HG03575 (cell line): Measurements from ENCODE around the gene TRIM69.
"Not testable (repeated sequence)": the region's sequence is repeated elsewhere in the genome, so short reads cannot be mapped to it uniquely, and the experiment has no call there.

Source experiments
- ATAC-seq: cut with Tn5 transposase; IDR thresholded peaks from one replicate; pipeline ENCODE4 v1.9.1; 2021; ENCODE audit not compliant: unreplicated experiment, insufficient number of reproducible peaks, low FRiP score; ENCODE audit errors: extremely low read depth

The TRIM69 gene

DNA sequence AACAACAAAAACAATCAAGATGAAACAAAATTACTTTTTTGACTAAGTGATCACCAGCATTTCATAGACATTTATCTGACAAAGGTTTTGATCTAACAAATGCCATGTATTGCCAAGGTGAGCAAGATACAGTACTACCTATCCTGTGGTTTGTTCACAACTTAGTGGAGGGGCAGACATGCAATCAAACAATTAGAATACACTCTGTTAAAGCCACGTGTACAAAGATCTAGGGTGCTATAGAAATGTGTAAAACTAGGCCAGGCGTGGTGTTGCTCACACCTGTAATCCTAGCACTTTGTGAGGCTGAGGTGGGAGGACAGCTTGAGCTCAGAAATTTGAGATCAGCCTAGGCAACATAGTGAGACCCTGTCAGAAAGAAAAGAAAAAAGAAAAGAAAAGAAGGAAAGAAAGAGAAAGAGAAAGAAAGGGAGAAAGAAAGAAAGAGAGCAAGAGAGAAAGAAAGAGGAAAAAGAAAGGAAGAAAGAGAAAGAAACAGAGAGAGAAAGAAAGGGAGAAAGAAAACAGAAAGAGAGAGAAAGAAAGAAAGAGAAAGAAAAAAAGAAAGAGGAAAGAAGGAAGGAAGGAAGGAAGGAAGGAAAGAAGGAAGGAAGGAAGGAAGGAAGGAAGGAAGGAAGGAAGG, 1.4 kb upstream of the TRIM69 start:
- ATAC-seq = no peak

DNA sequence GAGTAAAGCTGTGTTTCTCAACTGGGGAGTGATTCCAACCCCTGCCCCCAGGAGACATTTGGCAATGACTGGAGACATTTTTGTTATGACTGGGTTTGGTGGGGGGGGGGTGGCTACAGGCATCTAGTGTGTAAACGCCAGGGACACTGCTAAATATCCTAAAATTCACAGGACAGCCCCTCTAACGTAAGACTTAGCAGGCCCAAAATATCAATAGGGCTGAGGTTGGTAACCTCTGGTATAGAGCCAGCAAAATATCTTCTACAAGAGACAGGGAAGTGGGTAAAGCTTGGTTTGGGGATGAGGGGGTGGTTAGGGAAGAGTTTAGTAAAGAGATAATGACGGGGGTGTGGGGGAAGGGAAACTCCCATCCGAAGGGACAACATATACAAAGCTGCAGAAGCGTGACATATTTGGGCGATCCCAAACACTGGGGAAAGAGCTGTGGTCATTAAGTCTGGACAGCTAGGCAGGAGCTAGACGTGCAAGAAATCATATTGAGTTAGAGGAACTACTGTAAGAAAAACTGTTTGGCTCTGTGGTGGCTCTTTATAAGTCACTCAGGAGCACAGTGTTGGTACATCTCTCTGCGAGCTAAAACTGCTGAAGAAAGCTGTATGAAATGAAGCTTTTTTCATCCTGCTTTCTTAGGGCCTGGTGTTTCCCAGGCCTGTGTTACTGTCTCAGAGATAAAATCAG, 697 bp upstream of the TRIM69 start:
- ATAC-seq = no peak

DNA sequence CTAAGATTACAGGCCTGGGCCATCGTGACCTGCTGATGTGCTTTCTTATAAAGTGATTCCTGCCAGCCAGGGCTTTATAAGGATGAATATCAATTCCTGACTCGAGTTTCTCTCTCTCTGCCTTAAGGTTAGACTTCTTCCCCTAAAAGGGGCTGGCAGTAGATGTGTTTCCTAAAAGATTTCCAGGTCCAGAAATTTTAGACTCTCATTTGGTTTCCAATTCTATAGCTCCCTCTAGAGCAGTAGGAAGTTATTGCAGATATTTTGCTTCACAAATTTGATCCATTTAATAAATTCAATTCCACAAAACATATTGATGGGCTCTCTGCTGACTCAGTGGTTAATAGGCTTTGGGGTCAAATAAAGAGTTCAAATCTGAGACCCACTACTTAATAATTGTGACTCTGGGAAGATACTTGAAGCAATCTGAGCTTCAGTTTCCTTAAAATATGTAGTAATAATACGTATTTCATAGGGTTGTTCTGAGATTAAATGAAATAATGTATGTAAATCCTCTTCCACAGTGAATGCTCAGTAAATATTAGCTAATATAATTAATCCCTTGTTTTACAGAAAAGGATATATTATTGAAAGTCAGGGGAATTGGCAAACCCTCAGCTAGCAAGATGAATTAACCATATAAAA, 2.1 kb downstream of the TRIM69 start:
- no peak for ATAC-seq

DNA sequence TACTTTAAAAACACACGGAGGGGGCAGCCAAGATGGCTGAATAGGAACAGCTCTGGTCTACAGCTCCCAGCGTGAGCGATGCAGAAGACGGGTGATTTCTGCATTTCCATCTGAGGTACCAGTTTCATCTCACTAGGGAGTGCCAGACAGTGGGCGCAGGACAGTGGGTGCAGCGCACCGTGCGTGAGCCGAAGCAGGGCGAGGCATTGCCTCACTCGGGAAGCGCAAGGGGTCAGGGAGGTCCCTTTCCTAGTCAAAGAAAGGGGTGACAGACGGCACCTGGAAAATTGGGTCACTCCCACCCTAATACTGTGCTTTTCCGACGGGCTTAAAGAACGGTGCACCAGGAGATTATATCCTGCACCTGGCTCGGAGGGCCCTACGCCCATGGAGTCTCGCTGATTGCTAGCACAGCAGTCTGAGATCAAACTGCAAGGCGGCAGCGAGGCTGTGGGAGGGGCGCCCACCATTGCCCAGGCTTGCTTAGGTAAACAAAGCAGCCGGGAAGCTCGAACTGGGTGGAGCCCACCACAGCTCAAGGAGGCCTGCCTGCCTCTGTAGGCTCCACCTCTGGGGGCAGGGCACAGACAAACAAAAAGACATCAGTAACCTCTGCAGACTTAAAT, 3.0 kb downstream of the TRIM69 start:
- ATAC-seq = not testable (repeated sequence)

DNA sequence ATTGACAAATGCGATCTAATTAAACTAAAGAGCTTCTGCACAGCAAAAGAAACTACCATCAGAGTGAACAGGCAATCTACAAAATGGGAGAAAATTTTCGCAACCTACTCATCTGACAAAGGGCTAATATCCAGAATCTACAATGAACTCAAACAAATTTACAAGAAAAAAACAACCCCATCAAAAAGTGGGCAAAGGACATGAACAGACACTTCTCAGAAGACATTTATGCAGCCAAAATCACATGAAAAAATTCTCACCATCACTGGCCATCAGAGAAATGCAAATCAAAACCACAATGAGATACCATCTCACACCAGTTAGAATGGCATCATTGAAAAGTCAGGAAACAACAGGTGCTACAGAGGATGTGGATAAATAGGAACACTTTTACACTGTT, 7.1 kb downstream of the TRIM69 start:
- not testable (repeated sequence) for ATAC-seq

DNA sequence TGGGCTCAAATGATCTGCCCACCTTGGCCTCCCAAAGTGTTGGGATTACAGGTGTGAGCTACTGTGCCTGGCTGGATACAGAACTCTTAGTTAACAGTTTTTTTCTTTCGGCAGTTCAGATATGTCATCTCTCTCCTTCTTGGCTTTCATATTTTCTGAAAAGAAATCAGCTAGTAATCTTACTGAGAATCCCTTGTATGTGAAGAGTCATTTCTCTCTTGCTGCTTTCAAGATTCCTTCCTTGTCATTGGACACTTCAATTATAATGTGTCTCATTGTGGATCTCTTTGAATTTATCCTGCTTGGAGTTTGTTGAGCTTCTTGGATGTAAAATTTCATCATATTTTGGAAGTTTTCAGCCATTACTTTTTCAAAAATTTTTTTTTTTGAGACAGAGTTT, 17.0 kb downstream of the TRIM69 start:
- ATAC-seq = no peak

DNA sequence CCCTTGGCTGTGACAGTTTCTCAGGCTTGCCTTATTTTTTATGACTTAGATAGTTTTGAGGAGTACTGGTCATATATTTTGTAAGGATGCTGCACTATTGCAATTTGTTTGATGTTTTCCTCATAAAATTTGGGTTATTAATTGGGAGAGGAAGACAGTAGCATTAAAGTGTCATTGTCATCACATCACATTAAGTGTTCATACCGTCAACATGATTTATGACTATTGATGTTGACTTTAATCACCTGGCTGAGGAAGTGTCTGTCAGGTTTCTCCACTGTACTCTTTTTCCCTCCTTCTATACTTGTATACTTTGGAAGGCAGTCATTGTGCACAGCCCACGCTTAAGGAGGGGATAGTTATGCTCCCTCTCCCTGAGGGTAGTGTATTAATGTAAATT, 26.9 kb downstream of the TRIM69 start:
- ATAC-seq = no peak

DNA sequence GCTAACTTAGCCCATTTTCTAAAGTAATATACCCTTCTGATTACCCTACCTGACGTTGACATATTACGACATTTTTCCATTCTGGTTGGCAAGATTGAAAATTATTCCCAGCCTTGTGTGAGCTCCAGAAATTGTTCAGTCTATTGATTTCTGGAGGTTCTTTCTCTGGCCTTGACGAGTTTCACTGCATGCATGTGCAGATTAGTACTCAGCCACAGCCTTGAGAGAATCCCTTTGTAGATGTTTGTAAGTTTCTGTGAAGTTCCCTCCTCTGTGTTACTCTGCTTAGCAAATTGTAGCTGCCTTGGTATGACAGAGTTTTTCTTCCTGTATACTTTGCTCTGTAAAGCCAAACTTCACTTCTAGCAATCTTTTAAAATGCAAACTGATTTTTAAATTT, 27.5 kb downstream of the TRIM69 start:
- no peak for ATAC-seq

DNA sequence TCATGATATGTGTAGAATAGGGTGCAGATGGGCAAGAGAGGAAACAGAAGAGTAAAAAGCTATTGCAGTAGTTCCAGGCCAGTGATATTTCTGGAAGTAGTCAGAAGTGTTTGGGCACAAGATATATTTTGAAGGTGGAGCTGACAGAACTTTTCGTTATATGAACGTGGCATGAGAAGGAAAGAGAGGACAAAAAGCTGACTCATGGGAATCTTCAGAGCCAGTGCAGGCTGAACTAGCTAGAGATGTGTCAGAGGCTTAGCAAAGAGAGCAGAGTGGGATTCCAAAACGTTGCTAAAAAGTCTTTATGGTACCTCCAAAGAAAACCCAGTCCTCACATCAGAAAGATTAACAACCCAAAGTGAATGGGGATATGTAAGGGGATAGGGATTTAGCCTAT, 28.7 kb downstream of the TRIM69 start:
- ATAC-seq = no peak

DNA sequence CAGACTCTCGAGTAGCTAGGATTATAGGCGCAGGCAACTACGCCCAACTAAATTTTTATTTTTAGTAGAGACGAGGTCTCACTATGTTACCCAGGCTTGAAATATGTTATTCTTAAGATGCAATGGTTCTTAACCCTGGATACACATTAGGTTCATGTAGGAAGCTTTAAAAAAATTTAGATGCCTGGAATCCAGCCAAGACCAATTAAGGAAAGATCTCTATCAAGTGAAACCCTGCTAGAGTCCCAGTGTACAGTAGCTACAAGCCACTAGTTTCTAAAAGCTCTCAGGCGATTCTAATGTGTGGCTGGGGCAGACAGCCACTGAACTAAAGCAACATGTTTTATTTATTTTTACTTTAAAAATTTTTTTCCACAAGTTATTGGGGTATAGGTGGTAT, 33.2 kb downstream of the TRIM69 start:
- ATAC-seq = no peak

DNA sequence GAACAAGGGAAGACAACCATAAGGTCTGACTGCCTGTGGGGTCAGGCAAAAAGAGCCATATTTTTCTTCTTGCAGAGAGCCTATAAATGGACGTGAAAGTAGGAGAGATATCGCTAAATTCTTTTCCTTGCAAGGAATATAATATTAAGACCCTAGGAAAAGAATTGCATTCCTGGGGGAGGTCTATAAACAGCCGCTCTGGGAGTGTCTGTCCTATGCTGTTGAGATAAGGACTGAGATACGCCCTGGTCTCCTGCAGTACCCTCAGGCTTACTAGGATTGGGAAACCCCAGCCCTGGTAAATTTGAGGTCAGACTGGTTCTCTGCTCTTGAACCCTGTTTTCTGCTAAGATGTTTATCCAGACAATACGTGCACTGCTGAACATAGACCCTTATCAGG, 34.4 kb downstream of the TRIM69 start:
- not testable (repeated sequence) for ATAC-seq

DNA sequence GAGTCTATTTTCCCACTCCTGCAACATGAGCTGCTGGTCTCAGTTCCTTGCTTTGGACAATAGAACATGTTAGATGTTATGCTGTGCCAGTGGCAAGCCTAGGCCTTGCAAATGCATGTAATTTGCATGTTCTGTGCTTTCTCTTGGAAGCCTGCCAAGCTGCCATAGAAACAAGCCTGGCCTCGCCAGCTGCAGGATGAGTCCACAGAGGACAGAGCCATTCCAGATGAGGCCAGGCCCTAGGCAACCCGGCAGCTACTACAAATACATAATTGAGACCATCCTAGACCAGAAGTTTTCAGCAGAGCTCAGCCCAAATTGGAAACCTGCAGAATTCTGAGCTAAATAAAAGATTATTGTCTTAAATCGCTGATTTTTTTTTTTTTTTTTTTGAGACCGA, 39.6 kb downstream of the TRIM69 start:
- no peak for ATAC-seq

DNA sequence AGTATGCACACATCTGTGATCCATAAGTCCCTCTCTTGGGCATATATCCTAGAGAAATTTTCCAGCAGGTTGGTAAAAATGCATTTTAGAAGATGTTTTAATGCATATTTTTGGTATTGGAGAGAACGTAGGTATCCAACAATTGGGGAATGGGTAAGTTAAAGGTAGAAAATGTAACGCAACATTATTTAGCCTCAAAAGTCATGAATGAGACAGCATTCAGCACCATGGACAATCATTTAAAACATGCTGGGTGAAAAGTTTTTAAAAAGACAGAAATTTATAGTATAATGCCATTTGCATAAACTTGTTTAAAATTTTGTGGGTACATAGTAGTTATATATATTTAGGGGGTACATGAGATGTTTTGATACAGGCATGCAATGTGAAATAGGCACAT, 43.4 kb downstream of the TRIM69 start:
- no peak for ATAC-seq

DNA sequence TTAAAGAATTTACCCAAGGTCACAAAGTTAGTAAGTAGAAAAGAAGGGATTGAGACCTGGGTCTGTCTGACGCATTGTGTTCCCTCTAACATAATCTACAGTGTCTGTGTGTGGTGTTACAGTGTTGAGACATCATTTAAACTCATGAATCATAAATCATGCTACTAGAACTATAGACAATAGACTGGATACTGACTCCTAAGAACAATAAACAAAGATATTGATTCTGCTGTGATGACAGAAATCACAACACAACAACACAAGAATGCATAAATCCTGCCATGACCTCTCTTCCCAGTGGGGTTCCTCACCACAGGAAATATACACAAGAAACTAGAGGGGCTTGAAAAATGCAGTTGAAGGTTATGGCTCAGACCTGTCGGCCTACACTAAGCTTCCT, 44.3 kb downstream of the TRIM69 start:
- ATAC-seq = no peak

DNA sequence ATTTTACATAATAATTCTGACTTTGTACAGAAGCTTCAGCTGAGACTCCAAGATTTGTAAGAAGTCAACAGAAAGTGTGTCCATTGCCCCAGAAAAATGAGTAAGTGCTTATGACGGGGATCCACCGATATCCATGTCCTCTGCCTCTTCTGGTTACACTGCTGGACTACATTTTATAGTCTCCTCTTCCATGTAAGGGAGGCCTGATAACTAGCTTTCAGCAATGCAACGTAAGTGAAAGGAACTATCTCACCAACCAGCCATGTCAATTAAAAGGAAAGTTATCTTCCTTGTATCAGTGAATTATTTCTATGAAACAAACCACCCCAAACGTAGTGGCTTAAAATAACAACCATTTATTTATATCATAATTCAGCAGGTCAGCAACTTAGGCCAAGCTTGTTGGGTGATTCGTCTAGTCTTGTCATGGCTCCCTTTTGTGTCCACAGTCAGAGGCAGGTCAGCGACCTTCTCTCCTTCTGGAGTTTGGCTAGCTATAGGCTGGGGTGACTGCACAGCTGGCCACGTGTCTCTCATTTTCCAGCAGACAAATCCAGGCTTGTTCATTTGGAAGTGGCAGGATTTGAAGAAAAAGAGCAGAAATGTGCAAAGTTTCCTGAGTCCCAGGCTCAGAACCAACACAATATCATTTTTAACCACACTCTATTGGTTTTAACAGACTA, 44.9 kb downstream of the TRIM69 start:
- no peak for ATAC-seq

DNA sequence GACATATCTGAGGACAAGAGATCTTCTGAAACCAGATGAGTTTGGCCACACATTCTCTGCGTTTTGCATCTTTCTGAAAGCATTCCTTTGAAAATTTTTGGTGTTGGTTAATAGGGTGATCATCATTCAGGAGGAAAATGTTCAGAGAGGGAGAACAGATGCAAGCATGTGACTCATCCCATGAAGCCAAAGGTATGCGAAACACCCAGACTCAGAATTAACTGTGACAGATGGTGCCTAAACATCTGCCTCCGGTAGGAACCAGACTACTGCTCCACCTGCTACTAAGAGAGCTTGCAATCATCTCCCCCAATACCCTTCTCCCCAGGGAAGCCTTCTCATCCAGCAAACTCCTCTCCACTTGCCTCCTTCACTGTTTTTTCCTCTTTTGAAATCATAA, 46.2 kb downstream of the TRIM69 start:
- no peak for ATAC-seq

DNA sequence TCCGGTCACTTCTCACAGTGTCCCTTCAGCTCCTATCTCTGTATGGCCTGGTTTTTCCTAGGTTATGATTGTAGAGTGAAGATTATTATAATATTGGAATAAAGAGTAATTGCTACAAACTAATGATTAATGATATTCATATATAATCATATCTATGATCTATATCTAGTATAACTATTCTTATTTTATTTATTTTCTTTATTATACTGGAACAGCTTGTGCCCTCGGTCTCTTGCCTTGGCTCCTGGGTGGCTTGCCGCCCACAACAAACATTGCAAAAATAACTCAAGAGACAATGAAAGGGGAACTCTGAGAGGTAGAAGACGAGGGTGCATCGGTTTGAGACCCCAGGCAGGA, 48.6 kb downstream of the TRIM69 start:
- ATAC-seq = not testable (repeated sequence)

DNA sequence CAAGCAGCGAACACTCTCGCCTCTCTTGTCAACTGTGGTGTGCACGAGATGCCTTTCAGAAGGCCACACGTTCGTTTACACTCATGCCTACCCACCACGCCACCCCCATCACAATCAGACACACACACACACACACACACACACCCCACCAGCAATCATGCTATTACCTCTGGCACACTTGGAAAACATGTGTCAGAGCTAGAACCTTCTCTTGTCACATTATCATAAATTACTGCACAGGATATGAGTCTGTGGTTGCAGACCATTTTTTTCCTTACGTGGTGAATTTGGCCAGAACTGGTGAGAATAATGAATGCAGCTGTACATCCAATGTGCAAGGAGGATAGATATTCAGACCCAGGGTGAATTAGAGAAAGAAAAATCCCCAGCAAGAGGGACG, 52.4 kb downstream of the TRIM69 start:
- ATAC-seq = no peak

DNA sequence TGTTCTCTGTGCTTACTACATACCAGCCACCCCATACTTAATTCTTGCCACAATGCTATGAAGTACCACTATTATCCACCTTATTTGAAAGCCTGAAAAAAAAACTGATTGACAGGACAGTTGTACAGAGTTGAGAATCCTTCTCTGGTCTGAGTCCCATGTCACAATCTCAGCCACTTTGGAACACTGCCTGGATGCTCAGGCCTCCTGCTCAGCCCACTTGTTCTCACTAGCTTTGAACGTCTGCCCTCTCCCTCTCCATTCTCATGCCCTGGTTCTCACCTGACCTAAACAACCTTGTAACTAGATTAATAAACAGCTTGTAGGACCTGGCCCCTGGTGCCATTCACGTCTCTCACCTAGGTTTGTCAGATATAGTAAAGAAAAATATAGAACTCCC, 53.9 kb downstream of the TRIM69 start:
- ATAC-seq = no peak

DNA sequence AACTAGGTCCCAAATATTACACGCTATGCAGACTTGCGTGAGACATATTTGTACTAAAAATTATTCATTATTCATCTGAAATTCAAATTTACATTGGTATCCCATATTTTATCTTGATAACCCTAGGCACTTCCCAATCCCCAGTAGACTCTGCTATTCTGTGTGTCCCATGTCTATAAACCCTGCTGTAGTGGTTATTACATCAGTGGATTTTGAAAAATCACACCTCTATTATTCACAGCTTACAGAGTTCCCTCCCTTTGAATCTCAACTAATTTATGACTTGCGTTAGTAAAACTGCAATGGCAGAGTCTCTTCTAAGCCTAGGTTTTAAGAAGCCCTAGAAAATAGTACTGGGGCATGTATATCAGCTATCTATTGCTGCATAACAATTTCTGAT, 54.3 kb downstream of the TRIM69 start:
- no peak for ATAC-seq
